NCI-H2227 (cell line): Measurements from ENCODE around the gene PTPRQ.
"Not testable (repeated sequence)": the region's sequence is repeated elsewhere in the genome, so short reads cannot be mapped to it uniquely, and the experiment has no call there.

Experiments
- DNase-seq: peaks from one replicate; lab custom pipeline; 2025; ENCODE audit not compliant: unreplicated experiment; lab: John Stamatoyannopoulos, UW

Gene PTPRQ

DNA sequence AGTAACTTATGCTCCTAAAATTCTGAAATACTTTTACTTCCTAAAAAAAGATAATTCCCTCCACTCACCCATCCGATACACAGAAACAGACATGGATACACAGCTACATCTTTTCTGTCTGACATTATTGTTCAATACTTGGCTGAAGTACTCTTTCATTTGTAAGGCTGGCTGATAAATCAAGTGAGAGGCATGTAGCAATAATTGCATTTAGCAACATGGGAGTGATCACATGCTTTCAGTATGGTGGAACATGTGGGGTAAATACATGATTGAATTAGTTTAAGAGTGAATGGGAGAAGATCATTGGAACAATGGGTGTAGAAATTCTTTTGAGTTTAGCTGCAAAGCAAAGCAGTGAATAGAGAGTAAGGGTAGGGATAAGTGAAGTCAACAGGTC, 25.6 kb downstream of the PTPRQ start:
- no peak for DNase-seq

DNA sequence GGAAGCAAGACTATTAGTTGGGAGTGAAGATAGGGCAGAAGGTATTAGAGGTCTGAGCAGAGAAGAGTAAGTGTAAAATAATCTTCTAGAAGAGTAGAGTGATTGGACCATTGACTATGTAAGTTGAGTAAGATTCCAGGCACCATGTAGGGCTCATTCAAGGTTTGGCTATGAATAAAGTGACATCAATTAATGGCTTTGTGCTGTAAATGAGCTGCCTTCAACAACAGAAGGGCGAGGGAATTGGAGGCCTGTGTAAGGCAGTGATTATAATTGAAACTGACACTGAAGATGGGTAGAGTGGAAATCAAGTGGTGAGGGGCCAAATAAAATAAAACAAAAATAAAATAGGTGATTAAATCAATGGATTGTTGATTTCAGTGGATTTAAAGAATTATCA, 26.4 kb downstream of the PTPRQ start:
- DNase-seq = no peak

DNA sequence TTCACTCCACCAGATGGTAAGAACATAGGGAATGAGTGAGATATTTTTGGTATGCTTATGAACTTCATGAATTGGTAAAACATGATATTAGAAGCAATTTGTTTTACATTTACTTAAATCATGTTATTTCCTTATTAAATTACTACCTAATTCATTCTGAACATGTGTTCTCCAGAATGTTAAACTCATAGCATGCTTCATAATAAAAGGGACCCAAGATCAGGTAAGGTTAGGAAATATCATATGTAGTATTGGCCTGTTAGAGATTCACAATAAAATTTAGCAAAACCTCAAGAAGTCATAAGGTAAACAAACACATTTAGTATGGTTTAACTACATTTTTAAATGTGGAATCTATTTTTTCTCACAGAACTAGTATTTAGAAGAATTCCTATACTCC, 28.2 kb downstream of the PTPRQ start:
- no peak for DNase-seq

DNA sequence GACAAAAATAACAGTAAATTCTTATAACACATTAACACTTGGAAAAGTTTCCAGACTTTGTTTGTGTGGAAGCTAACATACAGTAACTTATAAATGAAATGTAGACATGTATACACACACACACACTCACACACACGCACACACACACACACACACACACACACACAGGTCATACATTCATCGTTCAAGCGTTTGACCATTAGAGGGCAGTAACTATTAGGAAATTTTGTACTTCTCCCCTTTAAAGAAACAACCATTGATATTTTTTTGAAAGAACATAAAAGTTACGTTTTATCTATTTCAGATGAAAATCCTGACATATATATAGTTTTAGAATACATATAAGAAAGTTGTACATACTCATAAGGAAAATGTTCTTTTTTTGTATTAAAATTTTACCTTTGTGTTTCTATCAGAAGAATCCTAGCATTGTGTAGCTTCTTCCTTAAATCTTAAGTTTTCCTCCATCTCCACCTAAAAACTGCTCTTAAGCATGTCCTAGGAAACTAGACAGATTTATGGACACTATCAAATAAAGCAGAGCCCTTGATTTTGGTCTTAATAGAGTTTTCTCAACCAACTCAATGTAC, 29.0 kb downstream of the PTPRQ start:
- peak; percentile 69 for DNase-seq

DNA sequence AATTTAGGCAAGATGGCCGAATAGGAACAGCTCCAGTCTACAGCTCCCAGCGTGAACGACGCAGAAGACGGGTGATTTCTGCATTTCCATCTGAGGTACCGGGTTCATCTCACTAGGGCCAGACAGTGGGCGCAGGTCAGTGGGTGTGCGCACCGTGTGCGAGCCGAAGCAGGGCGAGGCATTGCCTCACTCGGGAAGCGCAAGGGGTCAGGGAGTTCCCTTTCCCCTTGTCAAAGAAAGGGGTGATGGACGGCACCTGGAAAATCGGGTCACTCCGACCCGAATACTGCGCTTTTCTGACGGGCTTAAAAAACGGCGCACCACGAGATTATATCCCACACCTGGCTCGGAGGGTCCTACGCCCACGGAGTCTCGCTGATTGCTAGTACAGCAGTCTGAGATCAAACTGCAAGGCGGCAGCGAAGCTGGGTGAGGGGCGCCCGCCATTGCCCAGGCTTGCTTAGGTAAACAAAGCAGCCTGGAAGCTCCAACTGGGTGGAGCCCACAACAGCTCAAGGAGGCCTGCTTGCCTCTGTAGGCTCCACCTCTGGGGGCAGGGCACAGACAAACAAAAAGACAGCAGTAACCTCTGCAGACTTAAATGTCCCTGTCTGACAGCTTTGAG, 33.6 kb downstream of the PTPRQ start:
- DNase-seq = not testable (repeated sequence)

DNA sequence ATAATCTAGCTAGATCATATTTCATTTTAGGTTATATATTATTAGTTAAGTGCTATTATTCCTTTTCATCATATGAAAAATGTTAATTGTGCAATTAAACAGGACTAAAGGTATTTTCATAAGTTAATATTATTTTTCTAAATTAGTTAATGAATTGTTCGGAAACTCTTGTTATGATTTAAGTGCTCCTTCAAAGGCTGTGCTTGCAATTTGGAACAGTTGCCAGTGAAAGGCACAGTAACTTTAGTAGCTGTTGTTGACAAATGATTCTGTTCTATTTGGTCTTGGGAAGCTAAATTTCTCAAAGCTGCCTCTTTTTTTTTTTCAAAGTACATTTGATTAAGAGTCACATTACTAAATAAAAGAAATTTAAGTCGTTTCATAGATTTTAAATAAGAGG, 40.7 kb downstream of the PTPRQ start:
- DNase-seq = no peak

DNA sequence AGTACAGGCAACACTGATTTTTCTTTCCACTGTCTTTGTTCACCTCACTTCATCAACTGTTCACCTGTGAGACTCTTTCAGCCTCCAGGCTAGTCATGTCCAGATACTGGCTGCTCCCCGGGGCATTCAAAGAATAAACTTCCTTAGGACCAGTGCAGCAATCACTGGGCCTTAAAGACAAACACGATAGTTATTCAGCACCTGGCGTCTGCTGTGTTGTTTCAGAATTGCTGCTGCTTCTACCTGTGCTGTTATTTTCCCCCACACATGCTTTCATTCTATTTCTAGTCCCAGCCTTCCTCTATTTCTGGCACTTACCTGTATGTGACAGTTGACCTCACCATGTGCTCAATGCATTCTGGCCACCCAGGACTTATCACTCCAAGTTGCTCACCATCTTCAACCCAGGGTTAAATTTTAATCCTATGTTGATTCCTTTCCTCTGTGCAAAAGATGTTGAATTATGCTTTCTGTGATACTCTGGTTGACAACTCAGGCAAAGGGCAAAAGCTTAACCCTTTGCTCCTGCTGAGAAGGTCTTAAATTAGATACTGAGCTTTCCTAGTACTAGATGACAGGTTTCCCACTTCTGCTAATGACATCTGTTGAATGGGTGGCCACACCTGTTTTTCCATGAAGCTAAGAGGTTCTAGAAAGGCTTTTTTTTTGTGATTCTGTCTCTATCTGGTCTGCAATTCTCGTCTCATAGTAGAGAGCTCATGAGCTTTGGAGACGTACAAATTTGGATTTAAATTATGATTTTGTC, 41.4 kb downstream of the PTPRQ start:
- DNase-seq = no peak

DNA sequence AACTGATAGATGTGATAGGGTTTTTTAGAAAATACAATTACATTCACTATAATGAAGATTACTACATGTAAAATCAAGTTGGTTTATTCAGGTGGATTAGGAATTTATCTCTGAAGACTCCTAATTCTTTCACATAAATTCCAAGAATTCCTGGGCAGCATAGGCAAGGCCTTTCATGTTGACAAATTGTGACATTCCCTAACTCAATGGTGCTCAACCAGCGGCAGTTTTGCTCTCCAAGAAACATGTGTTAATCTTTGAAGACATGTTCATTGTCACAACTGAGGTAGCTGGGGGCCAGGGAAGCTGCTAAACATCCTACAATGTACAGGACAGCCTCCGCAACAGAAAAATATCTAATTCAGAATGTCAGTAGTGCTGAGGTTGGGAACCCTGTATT, 46.3 kb downstream of the PTPRQ start:
- no peak for DNase-seq

DNA sequence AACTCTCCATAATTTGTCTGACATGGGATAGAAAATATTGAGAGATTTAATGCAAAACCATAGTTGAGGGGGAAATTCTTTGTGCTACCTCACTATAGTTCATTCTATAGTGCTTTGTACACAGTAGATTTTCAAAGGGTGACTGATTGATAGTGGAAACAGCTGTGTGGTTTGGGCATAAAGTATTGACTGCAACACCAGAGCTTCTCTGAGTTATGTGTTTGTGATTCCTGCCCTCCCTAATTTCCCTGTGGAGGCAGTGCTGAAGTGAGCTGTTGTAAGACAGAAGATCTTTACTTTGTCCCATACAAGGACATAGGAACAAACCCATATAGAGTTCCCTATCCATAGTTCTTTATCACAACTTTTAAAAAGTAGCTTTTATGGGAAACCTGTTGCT, 47.1 kb downstream of the PTPRQ start:
- DNase-seq = no peak

DNA sequence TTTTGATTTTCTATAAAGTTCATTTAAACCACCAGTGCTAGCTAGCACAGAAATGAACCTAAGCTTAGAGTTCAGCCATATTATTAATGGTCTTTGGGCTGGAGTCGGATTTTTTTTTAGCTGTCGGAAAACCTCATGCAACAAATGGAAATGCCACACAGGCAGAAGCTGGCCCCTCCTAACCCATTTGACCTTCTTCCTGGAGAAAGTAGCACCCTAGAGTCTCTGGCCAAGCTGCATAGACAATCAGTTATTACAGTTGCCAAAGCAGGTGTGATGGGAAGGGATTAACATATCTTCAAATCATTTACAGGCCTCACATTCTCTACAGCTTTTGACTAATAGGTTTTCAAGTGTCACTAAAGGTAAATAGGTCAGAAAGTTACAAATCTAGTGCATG, 49.4 kb downstream of the PTPRQ start:
- no peak for DNase-seq

DNA sequence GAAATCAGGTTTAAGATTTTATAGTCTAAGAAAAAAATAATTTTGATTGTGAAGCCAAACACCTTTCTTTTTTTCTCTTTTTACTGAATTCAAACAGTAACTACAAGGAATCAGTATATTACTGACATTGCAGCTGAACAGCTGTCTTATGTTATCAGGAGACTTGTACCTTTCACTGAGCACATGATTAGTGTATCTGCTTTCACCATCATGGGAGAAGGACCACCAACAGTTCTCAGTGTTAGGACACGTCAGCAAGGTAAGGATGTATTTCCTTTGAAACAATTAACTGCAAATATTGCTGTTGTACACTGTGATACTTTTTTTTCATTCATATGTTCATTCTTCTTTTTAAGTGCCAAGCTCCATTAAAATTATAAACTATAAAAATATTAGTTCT, 50.8 kb downstream of the PTPRQ start:
- no peak for DNase-seq

DNA sequence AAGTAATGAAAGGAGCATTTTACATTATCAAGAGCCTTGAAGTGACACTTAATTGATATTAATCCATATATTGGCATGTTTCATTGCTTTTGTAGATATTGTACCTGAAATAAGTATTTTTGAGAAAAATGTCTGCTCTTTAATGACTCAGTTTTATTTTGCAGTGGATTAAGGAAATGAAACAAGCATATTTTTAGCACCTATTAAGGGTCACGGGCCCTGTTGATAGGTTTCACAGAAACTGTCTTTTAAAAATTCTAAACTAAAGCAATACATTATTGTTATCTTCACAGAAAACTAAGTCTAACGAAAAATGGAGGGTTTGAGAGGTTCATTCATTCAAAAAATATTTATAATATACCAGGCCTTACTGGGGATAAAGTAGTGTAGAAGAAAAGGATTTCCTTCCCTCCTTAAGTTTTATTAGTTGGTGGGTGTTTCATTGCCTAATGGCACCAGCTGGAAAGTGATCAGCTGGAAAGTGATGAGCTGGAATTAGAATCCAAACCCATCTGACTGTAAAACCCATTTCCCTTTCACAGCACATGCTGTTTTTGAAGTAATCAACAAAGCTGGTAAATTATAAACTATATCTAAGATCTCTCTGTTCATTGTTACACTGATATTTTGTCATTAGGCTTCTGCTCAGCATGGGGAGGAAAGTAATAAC, 54.2 kb downstream of the PTPRQ start:
- no peak for DNase-seq

DNA sequence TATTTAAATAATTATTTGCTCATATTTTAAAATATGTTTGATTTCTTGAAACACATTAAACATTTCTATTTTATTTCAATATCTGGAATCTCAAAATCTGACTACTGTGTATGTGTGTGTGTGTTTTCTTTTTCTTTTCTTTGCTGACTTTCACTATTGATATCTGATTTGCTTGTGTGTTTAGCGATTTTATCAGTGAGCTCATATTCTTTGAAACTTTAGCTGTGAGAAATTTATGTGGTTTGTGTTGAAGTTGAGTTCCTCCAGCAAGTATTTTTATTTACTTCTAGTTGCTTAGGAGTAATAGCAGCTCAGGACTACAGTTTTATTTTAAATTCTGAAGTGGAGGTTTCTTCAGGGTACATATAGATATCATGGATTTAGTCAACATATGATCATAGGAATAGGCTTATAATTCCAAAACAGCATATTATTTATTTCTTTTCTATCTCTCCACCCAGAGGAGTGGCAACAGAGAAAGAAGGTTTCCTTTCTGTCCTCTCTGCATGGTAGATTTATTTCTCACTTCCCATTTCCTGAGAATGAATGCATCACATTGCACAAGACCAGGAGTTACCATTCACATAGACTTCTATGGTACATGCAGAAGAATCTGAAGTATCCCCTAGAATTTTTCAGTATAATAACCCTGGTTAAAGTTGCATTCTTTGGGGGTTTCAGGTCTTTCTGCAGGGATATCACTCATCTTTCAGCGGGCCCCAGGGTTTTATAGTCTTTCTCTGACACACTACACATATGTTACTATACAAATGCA, 60.5 kb downstream of the PTPRQ start:
- DNase-seq = no peak

DNA sequence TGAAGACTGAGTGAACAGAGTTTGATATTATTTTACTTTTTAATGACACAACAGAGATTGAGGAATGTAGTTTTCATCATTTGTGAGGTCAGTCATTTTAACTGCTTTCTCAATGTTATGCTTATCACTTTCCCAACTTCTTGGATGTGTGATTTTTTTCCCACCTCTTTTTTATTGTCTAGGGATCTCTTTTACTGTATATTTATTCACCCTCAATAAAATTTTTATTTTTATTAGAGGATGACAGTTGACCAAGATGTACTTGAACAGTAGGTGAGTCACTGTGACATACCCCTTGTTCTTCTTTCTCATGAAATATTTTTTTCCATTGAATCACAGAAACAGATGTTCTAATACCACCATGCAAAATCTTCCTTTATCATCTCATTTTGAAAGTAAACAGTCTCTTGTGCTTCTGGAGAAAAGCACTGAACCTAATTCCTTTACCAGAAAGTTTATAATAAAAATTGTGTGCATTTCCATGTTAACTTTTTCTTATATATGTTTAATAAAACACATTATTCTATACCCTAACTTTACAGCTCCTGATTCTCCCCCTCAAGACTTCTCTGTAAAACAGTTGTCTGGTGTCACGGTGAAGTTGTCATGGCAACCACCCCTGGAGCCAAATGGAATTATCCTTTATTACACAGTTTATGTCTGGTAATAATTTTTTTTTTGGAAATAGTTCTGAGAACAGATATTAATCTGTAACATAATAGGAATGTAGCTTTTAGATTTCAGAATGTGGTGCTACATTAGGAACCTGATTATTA, 65.9 kb downstream of the PTPRQ start:
- DNase-seq = peak; percentile 13

DNA sequence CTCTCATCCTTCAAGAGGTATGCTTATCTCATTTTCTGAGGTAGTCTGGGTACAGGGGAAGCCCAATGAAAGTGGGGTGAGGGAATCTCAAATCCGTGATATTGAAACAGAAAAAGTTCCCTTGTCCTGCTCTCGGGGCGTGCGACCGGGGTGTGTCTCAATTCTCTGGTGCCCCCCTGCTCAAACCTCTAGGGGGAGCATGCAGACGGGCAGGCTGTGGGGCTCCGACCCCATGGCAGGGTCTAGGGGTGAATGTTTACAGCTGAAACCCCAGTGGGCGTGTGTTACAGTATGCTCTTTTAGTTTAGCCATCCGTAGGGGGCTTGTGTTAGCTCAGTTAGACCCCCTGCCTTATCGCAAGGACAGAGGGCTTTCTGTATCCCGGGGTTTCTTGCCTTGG, 68.7 kb downstream of the PTPRQ start:
- no peak for DNase-seq

DNA sequence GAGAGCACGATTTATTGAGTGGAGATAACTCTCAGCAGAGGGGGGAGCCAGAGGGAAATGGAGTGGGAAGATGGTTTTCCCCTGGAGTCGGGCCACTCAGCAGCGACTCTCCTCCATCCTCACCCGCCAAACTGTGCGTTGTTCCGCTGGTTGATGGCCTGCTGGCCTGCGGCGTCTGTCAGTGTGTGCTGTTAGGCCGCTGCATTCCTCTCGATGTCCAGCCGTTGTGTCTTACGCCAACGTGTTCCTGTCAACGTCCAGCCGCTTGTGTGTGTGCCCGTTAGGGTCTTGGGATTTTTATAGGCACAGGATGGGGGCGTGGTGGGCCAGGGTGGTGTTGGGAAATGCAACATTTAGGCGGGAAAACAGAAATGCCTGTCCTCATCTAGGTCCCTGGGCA, 69.2 kb downstream of the PTPRQ start:
- DNase-seq = no peak

DNA sequence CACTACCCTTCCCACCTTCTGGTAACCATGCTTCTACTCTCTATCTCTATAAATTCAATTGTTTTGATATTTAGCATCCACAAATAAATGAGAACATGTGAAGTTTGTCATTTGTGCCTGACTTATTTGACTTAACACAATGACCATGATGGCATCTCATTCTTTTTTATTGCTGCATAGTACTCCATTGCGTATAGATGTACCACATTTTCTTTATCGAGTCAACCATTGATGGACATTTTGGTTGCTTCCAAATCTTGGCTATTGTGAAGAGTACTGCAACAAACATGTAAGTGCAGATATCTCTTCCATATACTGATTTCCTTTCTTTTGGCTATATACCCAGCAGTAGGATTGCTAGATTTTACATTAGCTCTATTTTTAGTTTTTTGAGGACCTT, 73.6 kb downstream of the PTPRQ start:
- DNase-seq = no peak

DNA sequence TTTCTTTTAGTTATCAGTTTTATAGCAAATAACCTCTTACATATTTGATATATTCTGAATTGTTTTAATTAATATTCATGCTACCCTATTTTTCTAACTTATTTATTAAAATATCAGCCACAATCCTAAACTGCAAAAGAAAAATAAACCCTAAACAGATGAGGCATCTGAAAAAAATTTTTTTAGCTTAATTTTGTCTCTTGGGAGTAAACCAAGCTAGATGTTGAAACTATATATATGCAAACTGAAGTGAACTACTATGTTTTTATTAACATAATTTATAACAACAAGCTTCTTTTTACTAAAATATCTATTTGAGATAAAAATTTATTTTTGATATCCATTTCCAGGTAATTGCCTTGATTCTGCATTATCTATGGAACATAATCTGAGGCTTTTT, 87.6 kb downstream of the PTPRQ start:
- DNase-seq = no peak

DNA sequence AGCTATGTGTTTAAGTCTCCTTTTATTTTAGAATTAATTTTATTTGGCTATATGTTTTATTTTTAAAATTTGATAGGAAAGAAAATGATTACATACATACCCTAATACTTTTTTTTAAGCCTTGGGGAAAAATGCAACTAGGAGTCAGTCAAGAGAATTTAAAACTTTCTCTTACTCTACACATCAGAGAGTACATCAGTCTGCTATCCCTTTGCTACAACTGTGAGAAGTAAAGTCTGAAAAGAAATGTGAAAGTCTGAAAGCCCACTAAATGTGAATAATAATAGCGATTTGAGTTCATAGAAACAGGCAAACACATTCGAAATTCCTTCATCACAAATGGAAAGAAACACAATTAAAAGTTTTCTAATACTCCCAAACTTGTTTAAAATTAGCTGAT, 95.0 kb downstream of the PTPRQ start:
- DNase-seq = no peak

DNA sequence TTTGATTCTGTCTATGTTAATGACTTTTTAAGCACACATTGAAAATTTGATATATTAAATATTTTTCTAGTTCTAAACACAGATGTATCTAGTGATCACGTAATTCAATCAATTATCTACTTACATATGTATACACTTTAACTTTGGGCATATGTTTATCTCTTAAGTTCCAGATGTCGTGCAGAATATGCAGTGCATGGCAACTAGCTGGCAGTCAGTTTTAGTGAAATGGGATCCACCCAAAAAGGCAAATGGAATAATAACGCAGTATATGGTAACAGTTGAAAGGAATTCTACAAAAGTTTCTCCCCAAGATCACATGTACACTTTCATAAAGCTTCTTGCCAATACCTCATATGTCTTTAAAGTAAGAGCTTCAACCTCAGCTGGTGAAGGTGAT, 105.3 kb downstream of the PTPRQ start:
- DNase-seq = no peak

DNA sequence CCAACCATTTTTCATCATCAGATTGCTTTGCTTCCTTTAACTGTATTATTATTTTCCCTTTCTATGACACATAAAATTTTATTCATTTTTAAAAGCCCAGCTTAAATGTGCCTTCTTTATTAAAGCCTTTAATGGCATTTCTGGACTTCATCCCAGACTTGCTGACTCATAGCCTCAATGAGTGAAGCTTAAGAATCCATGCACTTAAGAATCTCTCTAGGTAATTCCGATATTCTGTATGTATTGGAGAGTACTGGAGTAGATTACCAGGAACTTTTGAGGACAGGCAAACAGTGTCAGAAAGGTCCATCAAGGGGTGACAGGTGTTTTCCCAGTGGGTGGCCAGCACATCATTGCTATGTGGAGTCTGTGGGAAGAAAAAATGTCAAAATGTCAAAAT, 107.9 kb downstream of the PTPRQ start:
- DNase-seq = no peak
